IMR-90 (cell line): ENCODE measurements around the gene KRTAP21-2. TPM values are rescaled to one million over a fixed set of nuclear protein-coding genes. Genes with fewer than 3 reads are reported as not detected.

ENCODE experiments used
- ATAC-seq: fragments of 200-7000 bp; cut with Tn5 transposase; 2 replicates; pipeline ENCODE4 v1.9.1; 2020; ENCODE audit warnings: low read depth, mild to moderate bottlenecking, moderate library complexity
- BruUV-seq: library from RNA; stranded (reverse); fragments of 400-500 nt; replicated peaks from 2 replicates; lab custom pipeline; 2021; lab: Mats Ljungman, UMichigan
- CTCF ChIA-PET: fragments of 300-600 bp; formaldehyde crosslinking; extraction: SDS; loops from one replicate; lab custom pipeline; 2021; ENCODE audit warnings: antibody characterized with exemption; lab: Yijun Ruan, JAX
- POLR2A ChIA-PET: fragments of 300-600 bp; sonication (Branson Sonifier 250); formaldehyde crosslinking; loops from one replicate; lab custom pipeline; 2022; ENCODE audit warnings: antibody characterized with exemption; ENCODE audit not compliant: unreplicated experiment; lab: Charles Lee
- DNase-seq: peaks from one replicate; pipeline ENCODE4 v3.0.0; 2013
- H2AFZ ChIP-seq: replicated peaks from 2 replicates; pipeline ENCODE3; 2013; ENCODE audit warnings: low read length, mild to moderate bottlenecking; ENCODE audit not compliant: poor library complexity
- H2AK5ac ChIP-seq: 2 replicates; pipeline ENCODE4 v1.6.1; 2013; ENCODE audit warnings: low read depth, low read length, inconsistent platforms
- H2AK9ac ChIP-seq: replicated peaks from 2 replicates; pipeline ENCODE3; 2013; ENCODE audit warnings: mild to moderate bottlenecking, low read depth, low read length, moderate library complexity; ENCODE audit not compliant: poor library complexity
- H2BK120ac ChIP-seq: 2 replicates; pipeline ENCODE4 v1.6.1; 2013; ENCODE audit warnings: low read depth, low read length, inconsistent platforms
- H2BK15ac ChIP-seq: 3 replicates; pipeline ENCODE4 v1.6.1; 2013; ENCODE audit warnings: low read depth, low read length, inconsistent platforms
- H2BK20ac ChIP-seq: 2 replicates; pipeline ENCODE4 v1.6.1; 2013; ENCODE audit warnings: low read depth, mild to moderate bottlenecking, inconsistent platforms, low read length, moderate library complexity
- H2BK5ac ChIP-seq: 2 replicates; pipeline ENCODE4 v1.6.1; 2013; ENCODE audit warnings: mild to moderate bottlenecking, low read depth, low read length, inconsistent platforms; ENCODE audit not compliant: poor library complexity, severe bottlenecking
- H3K14ac ChIP-seq: replicated peaks from 2 replicates; pipeline ENCODE4 v1.6.1; 2013; ENCODE audit warnings: low read depth, low read length, inconsistent platforms
- H3K18ac ChIP-seq: 2 replicates; pipeline ENCODE4 v1.6.1; 2013; ENCODE audit warnings: low read depth, low read length, control low read depth
- H3K23ac ChIP-seq: 2 replicates; pipeline ENCODE4 v1.6.1; 2013; ENCODE audit warnings: low read depth, low read length, inconsistent platforms
- H3K27ac ChIP-seq: 2 replicates; pipeline ENCODE4 v1.5.1; 2013; ENCODE audit warnings: mild to moderate bottlenecking, control low read depth, low read length; ENCODE audit not compliant: insufficient read depth
- H3K27me3 ChIP-seq: 2 replicates; pipeline ENCODE4 v1.6.1; 2013; ENCODE audit warnings: low read length; ENCODE audit not compliant: control insufficient read depth, insufficient read depth
- H3K36me3 ChIP-seq: 2 replicates; pipeline ENCODE4 v1.6.1; 2013; ENCODE audit warnings: low read length, mixed read lengths; ENCODE audit not compliant: control insufficient read depth, insufficient read depth
- H3K4ac ChIP-seq: 2 replicates; pipeline ENCODE4 v1.6.1; 2013; ENCODE audit warnings: low read depth, low read length, inconsistent platforms
- H3K4me1 ChIP-seq: 2 replicates; pipeline ENCODE4 v1.6.1; 2013; ENCODE audit warnings: low read length, mixed read lengths; ENCODE audit not compliant: control insufficient read depth, insufficient read depth
- H3K4me2 ChIP-seq: 2 replicates; pipeline ENCODE4 v1.6.1; 2013; ENCODE audit warnings: low read depth, mild to moderate bottlenecking, control low read depth, low read length, moderate library complexity
- H3K4me3 ChIP-seq: 2 replicates; pipeline ENCODE4 v1.5.1; 2013; ENCODE audit warnings: low read depth, mild to moderate bottlenecking, control low read depth, low read length, moderate library complexity; ENCODE audit not compliant: insufficient read depth
- H3K56ac ChIP-seq: 2 replicates; pipeline ENCODE4 v1.6.1; 2013; ENCODE audit warnings: low read length, inconsistent platforms; ENCODE audit not compliant: insufficient read depth; ENCODE audit errors: extremely low read depth
- H3K79me1 ChIP-seq, 2 experiments: 2 replicates each; pipeline ENCODE4 v1.6.1; 2013; ENCODE audit warnings: low read length in 2 of 2, inconsistent platforms in 1 of 2, low read depth in 1 of 2
- H3K9ac ChIP-seq: 2 replicates; pipeline ENCODE4 v1.6.1; 2013; ENCODE audit warnings: low read depth, low read length, control low read depth
- H3K9me1 ChIP-seq: 2 replicates; pipeline ENCODE4 v1.6.1; 2013; ENCODE audit warnings: low read length, inconsistent platforms; ENCODE audit not compliant: insufficient read depth
- H3K9me3 ChIP-seq: 2 replicates; pipeline ENCODE4 v1.6.1; 2013; ENCODE audit warnings: low read length; ENCODE audit not compliant: control insufficient read depth, insufficient read depth
- H4K20me1 ChIP-seq: 2 replicates; pipeline ENCODE4 v1.6.1; 2013; ENCODE audit warnings: low read length, inconsistent platforms; ENCODE audit not compliant: insufficient read depth
- H4K5ac ChIP-seq: 2 replicates; pipeline ENCODE4 v1.6.1; 2013; ENCODE audit warnings: mild to moderate bottlenecking, low read depth, low read length, control low read depth
- H4K8ac ChIP-seq, 2 experiments: 2 replicates each; pipeline ENCODE4 v1.6.1; 2013; ENCODE audit warnings: low read depth in 2 of 2, low read length in 2 of 2, control low read depth in 1 of 2, inconsistent platforms in 1 of 2
- H4K91ac ChIP-seq: 2 replicates; pipeline ENCODE4 v1.6.1; 2013; ENCODE audit warnings: low read depth, low read length, inconsistent platforms; ENCODE audit not compliant: insufficient read depth
- CEBPB ChIP-seq: IDR thresholded peaks from 2 replicates; pipeline ENCODE4 v1.6.1; 2012; ENCODE audit warnings: low read depth, low read length, improper control_type of control experiment
- NFE2L2 ChIP-seq: fragments of 150-350 bp; IDR thresholded peaks from 2 replicates; pipeline ENCODE4 v1.6.1; 2016; ENCODE audit warnings: low read depth, mild to moderate bottlenecking, low read length
- POLR2A ChIP-seq: IDR thresholded peaks from 2 replicates; pipeline ENCODE4 v1.6.1; 2012; ENCODE audit warnings: mild to moderate bottlenecking, low read depth, low read length
- SMC3 ChIP-seq: fragments of 150-350 bp; IDR thresholded peaks from 2 replicates; pipeline ENCODE4 v1.6.1; 2016; ENCODE audit warnings: low read depth, mild to moderate bottlenecking, antibody characterized with exemption, low read length, moderate library complexity
- WGBS, 2 experiments: methylation state at CpG; one replicate each; pipeline versions ENCODE4 v1.1.5 to v1.1.7; 2013; ENCODE audit warnings: missing lambda C conversion rate in 2 of 2; ENCODE audit not compliant: insufficient read length in 1 of 2; ENCODE audit errors: extremely low coverage in 2 of 2; 5-methylcytosine and 5-hydroxymethylcytosine counted together
- dilution Hi-C: fragments of 300-500 bp; cut with HindIII; formaldehyde crosslinking; loops from one replicate; pipeline ENCODE4 v1.14.3; 2018; ENCODE audit warnings: low sequenced_read_pairs; ENCODE audit not compliant: unreplicated experiment
- in situ Hi-C: fragments of 300-500 bp; cut with MboI; formaldehyde crosslinking; loops from 3 replicates; pipeline ENCODE4 v1.14.3; 2019; ENCODE audit warnings: low sequenced_read_pairs, inconsistent platforms, mixed read lengths
- intact Hi-C: fragments of 100-400 bp; cut with micrococcal nuclease; formaldehyde crosslinking; loops from 2 replicates; pipeline ENCODE4 v1.10.0; 2022
- polyA plus RNA-seq, 3 experiments: library from polyadenylated mRNA; depleted of rRNA; stranded (reverse); fragments of >200 nt; gene quantifications; 2 replicates each; pipeline ENCODE4 v1.2.3, GENCODE V29; 2012; ENCODE audit warnings: low replicate concordance in 1 of 3
- total RNA-seq: library from RNA; depleted of rRNA; stranded (reverse); fragments of >200 nt; gene quantifications from 2 replicates; pipeline ENCODE4 v1.2.3, GENCODE V29; 2012

Gene KRTAP21-2
- total and polyA plus RNA-seq, 2 of the 4 experiments (the other 2 are of a cell fraction): not detected

DNA sequence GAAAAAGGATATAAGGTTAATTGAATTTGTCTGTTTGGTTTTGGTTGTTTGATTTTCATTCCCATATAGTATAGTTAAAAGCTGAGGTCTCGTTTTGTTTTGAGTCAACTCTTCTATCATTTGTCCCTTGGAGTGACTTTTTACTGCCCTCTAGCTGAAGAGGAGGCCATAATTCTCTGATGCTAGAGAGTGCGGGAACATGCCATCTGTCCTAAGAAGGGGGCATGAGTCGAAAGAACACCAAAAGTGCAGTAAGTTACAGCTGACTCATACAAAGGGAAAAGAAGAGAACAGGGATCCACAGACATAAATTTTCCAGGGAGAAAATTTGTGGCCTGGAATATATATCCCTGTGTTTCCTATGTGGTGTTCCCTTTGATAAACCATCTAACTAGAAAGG is 32.6 kb downstream of the KRTAP21-2 start:
- ATAC-seq (no peak), DNase-seq (no peak)
- H3K4me2 ChIP-seq: no peak overlapping the region
- no peak overlapping the region for H4K5ac ChIP-seq
- H3K9me3 ChIP-seq: 0 out of 2 replicates have a peak, but pooled peaks cover 3% of the 10 kb centered on the region
- dilution Hi-C loops: no loop called here
- no peak overlapping the region for H3K14ac ChIP-seq
- no peaks in the 10 kb centered on the region for H3K27me3 ChIP-seq
- no peaks in the 10 kb centered on the region for H3K9me1 ChIP-seq
- H3K4me1 ChIP-seq: no peaks in the 10 kb centered on the region
- H2BK5ac ChIP-seq: no peak overlapping the region
- H3K56ac ChIP-seq: no peak overlapping the region
- no peak overlapping the region for H3K27ac ChIP-seq
- H2AFZ ChIP-seq: no peak overlapping the region
- ChIA-PET POLR2A (no interaction called here), CTCF (no interaction called here)
- no peak overlapping the region for H4K8ac ChIP-seq
- H2BK120ac ChIP-seq: no peak overlapping the region
- H3K36me3 ChIP-seq: no peaks in the 10 kb centered on the region
- no peak overlapping the region for H4K91ac ChIP-seq
- no peak overlapping the region for H2BK15ac ChIP-seq
- in situ Hi-C loops: no loop called here
- TF ChIP-seq POLR2A (no peak), NFE2L2 (no peak), CEBPB (no peak), SMC3 (no peak)
- intact Hi-C loops: no loop called here
- no peak overlapping the region for H3K9ac ChIP-seq
- no peaks in the 10 kb centered on the region for H4K20me1 ChIP-seq
- H2AK9ac ChIP-seq: no peak overlapping the region
- H2AK5ac ChIP-seq: no peak overlapping the region
- no CpG with 5 or more reads among the region's 3 CpGs for WGBS, 2 experiments
- no peak overlapping the region for H3K4ac ChIP-seq
- H3K23ac ChIP-seq: no peak overlapping the region
- no peak overlapping the region for H3K18ac ChIP-seq
- H2BK20ac ChIP-seq: no peak overlapping the region
- no peaks in the 10 kb centered on the region for H3K79me1 ChIP-seq
- no peak overlapping the region for H3K4me3 ChIP-seq
- BruUV-seq: no TSS peak
